Measurements from ENCODE around the gene LIG3. TPM values are rescaled to one million over a fixed set of nuclear protein-coding genes. Genes with fewer than 3 reads are reported as not detected.

The LIG3 gene
- total RNA-seq, 1 donor from 2014 or later, result 30.7 TPM

GRCh38 chr17:35051183-35051578 lies 70.9 kb downstream of the LIG3 start:
- H3K4me3 Mint-ChIP-seq (ENCODE audit: unreplicated experiment), result no peak overlapping the region
- Histone ChIP-seq H3K9ac (ENCODE audit: low read length) (no peak overlapping the region), H3K9me3 (ENCODE audit: insufficient read depth, low read depth, low read length) (no peaks in the 10 kb centered on the region), H3K27me3 (ENCODE audit: insufficient read depth, low read length) (no peaks in the 10 kb centered on the region), H3K79me2 (ENCODE audit: insufficient read depth, low read length) (peaks cover 50% of the 10 kb centered on the region), H4K20me1 (ENCODE audit: insufficient read depth, low read length) (peaks cover 12% of the 10 kb centered on the region), H2AFZ (ENCODE audit: low read depth, low read length) (no peak overlapping the region), H3K4me1 (ENCODE audit: insufficient read depth, low read length) (peaks cover 29% of the 10 kb centered on the region), H3K27ac (ENCODE audit: low read depth, low read length) (peak overlapping the region; percentile 35), H3K4me3 (ENCODE audit: insufficient read depth, low read depth, low read length) (no peak overlapping the region), H3K4me2 (ENCODE audit: low read length) (peak overlapping the region; percentile 66), H3K36me3 (ENCODE audit: insufficient read depth, low read length) (no peaks in the 10 kb centered on the region)
- H3K27ac Mint-ChIP-seq (ENCODE audit: unreplicated experiment), result no peak overlapping the region
- H3K36me3 Mint-ChIP-seq (ENCODE audit: low read depth, unreplicated experiment), result no peaks in the 10 kb centered on the region
- FAIRE-seq (no peak), DNase-seq (ENCODE audit: low read depth) (no peak)
- H3K27me3 Mint-ChIP-seq (ENCODE audit: low read depth, unreplicated experiment), result no peaks in the 10 kb centered on the region
- TF ChIP-seq EZH2 (IDR thresholded peaks at IDR 0.05; ENCODE audit: insufficient read depth, low read length) (no peak), CTCF (IDR thresholded peaks at IDR 0.05; ENCODE audit: insufficient read depth, low read depth, low read length) (no peak)
- peaks cover 3% of the 10 kb centered on the region for H3K9me3 Mint-ChIP-seq (ENCODE audit: unreplicated experiment)
- H3K4me1 Mint-ChIP-seq (ENCODE audit: low read depth, unreplicated experiment), result peaks cover 38% of the 10 kb centered on the region

- H3K36me3 ChIP-seq (ENCODE audit: insufficient read depth, low read length), result no peaks in the 10 kb centered on the region
- H3K4me3 ChIP-seq (ENCODE audit: insufficient read depth, low read depth, low read length), result no peak overlapping the region
- no peaks in the 10 kb centered on the region for H3K27me3 ChIP-seq (ENCODE audit: insufficient read depth, low read length)
- no peaks in the 10 kb centered on the region for H3K36me3 Mint-ChIP-seq (ENCODE audit: low read depth, unreplicated experiment)
- H3K27me3 Mint-ChIP-seq (ENCODE audit: low read depth, unreplicated experiment), result no peaks in the 10 kb centered on the region
- peaks cover 12% of the 10 kb centered on the region for H4K20me1 ChIP-seq (ENCODE audit: insufficient read depth, low read length)
- no peaks in the 10 kb centered on the region for H3K9me3 ChIP-seq (ENCODE audit: insufficient read depth, low read depth, low read length)
- DNase-seq (ENCODE audit: low read depth) (peak; percentile 72), FAIRE-seq (no peak)
- peaks cover 33% of the 10 kb centered on the region for H3K4me1 Mint-ChIP-seq (ENCODE audit: low read depth, unreplicated experiment)
- H3K4me1 ChIP-seq (ENCODE audit: insufficient read depth, low read length), result peaks cover 23% of the 10 kb centered on the region
- TF ChIP-seq EZH2 (IDR thresholded peaks at IDR 0.05; ENCODE audit: insufficient read depth, low read length), result no peak
- no peak for TF ChIP-seq CTCF (IDR thresholded peaks at IDR 0.05; ENCODE audit: insufficient read depth, low read depth, low read length)
- H3K4me3 Mint-ChIP-seq (ENCODE audit: unreplicated experiment), result no peak overlapping the region
- H3K4me2 ChIP-seq (ENCODE audit: low read length), result peak overlapping the region; percentile 66
- peaks cover 52% of the 10 kb centered on the region for H3K79me2 ChIP-seq (ENCODE audit: insufficient read depth, low read length)
- peak overlapping the region; percentile 51 for H3K27ac Mint-ChIP-seq (ENCODE audit: unreplicated experiment)
- H3K9ac ChIP-seq (ENCODE audit: low read length), result peak overlapping the region; percentile 4
- peaks cover 3% of the 10 kb centered on the region for H3K9me3 Mint-ChIP-seq (ENCODE audit: unreplicated experiment)
- no peak overlapping the region for H2AFZ ChIP-seq (ENCODE audit: low read depth, low read length)
- peak overlapping the region; percentile 35 for H3K27ac ChIP-seq (ENCODE audit: low read depth, low read length)
Observed at GRCh38 chr17:35051579-35052240, 71.4 kb downstream of the LIG3 start.

- peak overlapping the region; percentile 51 for H3K27ac Mint-ChIP-seq (ENCODE audit: unreplicated experiment)
- Histone ChIP-seq H3K27me3 (ENCODE audit: insufficient read depth, low read length) (no peaks in the 10 kb centered on the region), H4K20me1 (ENCODE audit: insufficient read depth, low read length) (peaks cover 12% of the 10 kb centered on the region), H3K4me2 (ENCODE audit: low read length) (peak overlapping the region; percentile 66), H3K27ac (ENCODE audit: low read depth, low read length) (peak overlapping the region; percentile 46), H3K9ac (ENCODE audit: low read length) (peak overlapping the region; percentile 15), H3K4me3 (ENCODE audit: insufficient read depth, low read depth, low read length) (no peak overlapping the region), H2AFZ (ENCODE audit: low read depth, low read length) (no peak overlapping the region), H3K9me3 (ENCODE audit: insufficient read depth, low read depth, low read length) (no peaks in the 10 kb centered on the region), H3K4me1 (ENCODE audit: insufficient read depth, low read length) (peaks cover 23% of the 10 kb centered on the region), H3K79me2 (ENCODE audit: insufficient read depth, low read length) (peaks cover 57% of the 10 kb centered on the region), H3K36me3 (ENCODE audit: insufficient read depth, low read length) (no peaks in the 10 kb centered on the region)
- DNase-seq (ENCODE audit: low read depth) (peak; percentile 81), FAIRE-seq (no peak)
- H3K27me3 Mint-ChIP-seq (ENCODE audit: low read depth, unreplicated experiment), result no peaks in the 10 kb centered on the region
- TF ChIP-seq CTCF (IDR thresholded peaks at IDR 0.05; ENCODE audit: insufficient read depth, low read depth, low read length) (no peak), EZH2 (IDR thresholded peaks at IDR 0.05; ENCODE audit: insufficient read depth, low read length) (no peak)
- peaks cover 30% of the 10 kb centered on the region for H3K4me1 Mint-ChIP-seq (ENCODE audit: low read depth, unreplicated experiment)
- H3K36me3 Mint-ChIP-seq (ENCODE audit: low read depth, unreplicated experiment), result no peaks in the 10 kb centered on the region
- H3K4me3 Mint-ChIP-seq (ENCODE audit: unreplicated experiment), result peak overlapping the region; percentile 27
- peaks cover 3% of the 10 kb centered on the region for H3K9me3 Mint-ChIP-seq (ENCODE audit: unreplicated experiment)
Observed at GRCh38 chr17:35052241-35052610, 71.9 kb downstream of the LIG3 start.
